GM19025 (cell line): ENCODE results near the gene SGPL1.
"Not testable (repeated sequence)": the region's sequence is repeated elsewhere in the genome, so short reads cannot be mapped to it uniquely, and the experiment has no call there.

Experiments
- ATAC-seq: cut with Tn5 transposase; IDR thresholded peaks from one replicate; pipeline ENCODE4 v1.9.1; 2021; ENCODE audit warnings: mild to moderate bottlenecking, low read depth, moderate library complexity; ENCODE audit not compliant: unreplicated experiment

The SGPL1 gene

DNA sequence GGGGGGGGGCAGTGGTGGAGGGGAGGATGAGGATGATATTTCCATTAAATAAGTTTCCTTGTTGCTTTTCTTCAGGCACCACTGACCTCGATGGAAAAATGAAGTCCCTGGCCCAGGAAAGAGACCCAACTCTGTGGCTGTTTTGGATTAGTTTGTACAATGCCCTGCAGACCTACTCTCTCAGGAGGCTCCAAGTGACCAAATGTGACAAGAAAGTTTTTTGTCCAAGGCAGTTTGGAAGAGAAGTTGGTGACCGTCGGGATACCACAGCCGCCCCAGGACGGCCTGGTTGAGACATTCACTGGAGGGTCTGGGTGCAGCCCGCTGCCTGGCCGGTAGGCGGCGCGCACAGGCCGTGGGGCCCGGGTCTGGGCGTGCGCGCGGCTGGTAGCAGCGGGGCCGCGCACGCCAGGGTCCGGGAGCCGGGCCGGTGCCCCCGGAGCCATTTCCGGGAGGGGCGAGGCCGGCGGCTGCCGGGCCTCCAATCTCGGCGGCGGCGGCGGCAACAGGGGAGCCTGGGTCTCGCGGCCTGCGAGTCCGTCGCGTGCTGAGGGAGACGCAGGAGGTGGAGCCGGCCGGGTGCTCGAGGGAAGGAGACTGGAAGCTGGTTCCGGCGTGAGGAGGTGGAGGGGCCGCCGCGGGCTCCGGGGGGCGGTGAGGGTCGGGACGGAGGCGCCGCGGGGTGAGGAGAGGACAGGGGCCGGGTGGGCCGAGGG, at the start of gene SGPL1:
TSS of gene SGPL1 (plus strand) at position 445 of the 716 bp plus-strand sequence. CDS start 906 bp downstream, outside the sequence.
- peak; percentile 88 for ATAC-seq

- not testable (repeated sequence) for ATAC-seq
Measured at GRCh38 chr10:70768026-70768685, 47.6 kb upstream of the SGPL1 start.

DNA sequence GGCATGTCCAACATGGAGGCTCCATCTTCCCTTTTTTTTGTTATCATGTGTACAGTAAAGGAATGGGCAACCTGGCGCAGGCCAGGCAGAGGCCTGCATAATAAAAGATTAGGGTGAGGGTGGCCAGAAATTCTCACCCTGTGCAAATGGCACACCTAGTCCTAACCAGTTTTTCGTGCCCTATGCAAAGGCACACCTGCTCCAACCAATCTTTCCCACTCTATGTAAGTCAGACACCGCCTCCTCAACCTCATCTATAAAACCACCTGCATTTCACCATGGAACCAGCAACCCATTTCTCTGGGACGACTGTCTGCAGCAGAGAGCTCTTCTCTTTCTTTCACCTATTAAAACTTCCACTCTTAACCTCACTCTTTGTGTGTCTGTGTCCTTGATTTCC, 46.6 kb upstream of the SGPL1 start:
- ATAC-seq = no peak

DNA sequence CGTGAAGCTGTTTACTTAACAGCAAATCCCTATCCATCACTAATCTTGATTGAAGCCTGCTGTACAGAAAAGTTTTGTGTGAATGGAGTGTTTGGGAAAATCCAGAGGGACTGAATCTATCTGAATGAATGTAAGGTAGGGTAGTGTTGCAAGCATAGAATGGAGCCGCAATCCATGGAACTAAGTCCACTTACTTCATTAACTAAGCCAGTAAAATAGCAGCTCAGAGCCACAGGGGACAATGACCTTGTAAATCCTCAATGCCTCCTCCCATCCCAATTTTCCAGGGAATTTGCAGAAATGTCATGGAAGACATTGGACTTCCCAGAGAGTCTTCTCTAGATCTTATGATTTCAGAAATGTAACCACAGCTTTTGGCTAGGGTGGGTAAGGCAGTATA, 45.7 kb upstream of the SGPL1 start:
- no peak for ATAC-seq

DNA sequence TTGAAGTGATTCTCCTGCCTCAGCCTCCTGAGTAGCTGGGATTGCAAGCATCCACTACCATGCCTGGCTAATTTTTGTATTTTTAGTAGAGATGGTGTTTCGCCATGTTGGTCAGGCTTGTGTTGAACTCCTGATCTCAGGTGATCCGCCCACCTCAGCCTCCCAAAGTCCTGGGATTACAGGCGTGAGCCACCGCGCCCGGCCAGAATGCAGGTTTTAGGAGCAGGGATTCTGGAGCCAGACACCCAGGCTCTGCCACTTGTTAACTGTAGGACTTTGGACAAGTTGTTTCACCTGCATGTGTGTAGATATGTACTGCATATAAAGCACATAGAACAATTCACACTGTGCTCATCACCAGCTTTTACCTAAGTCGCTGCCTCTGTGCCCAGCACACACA, 45.2 kb upstream of the SGPL1 start:
- ATAC-seq = not testable (repeated sequence)

DNA sequence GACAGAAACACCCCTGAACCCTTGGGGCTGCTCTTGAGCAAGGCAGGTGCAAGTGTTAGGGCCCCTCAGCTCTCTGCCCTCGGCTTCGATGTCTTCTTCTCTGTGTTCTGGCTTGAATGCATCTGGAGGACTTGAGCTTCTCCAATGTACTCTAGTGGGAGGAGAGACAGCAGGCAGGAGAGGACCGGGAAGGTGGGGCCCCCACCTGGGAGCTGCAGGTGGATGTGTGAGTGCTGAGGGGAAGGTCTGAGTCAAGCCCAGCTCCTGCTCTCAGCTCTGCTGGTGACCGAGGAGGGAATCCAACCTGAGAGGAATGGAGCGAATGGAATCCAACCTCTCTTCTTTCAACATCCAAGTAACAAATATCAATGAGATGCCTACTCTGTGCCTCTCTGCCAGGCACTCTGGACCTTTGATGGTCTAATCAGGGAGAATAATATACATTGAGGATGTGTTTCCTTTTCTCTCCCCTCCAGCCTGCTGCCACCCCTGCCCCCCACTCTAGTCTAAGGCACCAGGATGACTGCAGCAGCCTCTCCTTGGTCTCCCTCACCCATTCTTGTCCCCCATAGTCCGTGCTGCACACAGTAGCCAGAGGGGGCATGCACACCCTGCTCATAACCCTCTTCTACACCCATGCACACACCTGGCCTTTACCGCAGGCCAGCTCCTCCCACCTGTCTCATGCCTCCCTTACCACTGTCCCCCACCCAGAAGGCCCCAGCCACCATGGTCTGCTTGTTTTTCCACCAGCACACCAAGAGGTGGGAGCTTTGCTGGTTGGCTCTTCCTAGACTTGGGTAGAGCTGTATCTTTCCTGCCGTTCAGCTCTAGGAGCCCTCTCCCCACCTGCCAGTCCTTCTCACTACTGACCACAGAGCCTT, 44.2 kb upstream of the SGPL1 start:
- ATAC-seq = no peak

DNA sequence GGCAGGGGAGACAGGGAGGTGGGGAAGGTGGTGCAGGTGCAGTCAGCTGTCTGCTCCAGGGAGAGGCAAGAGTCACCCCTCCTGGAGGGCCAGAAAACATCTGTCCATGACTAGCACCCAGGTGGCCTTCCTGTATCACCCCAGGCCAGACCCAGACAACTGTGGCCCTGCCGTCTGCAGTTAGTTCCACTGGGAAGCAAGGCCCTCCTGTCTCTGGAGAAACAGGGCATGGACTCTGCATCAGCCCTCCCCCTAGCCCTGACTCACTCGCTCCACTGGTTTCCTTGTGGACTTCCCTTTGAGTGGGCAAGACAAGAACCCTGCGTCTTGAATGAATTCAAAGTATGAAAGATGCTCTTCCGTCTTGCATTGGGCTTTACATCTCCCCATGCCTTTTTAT, 43.1 kb upstream of the SGPL1 start:
- ATAC-seq = no peak

- ATAC-seq = no peak
Measured at GRCh38 chr10:70773461-70773860, 42.3 kb upstream of the SGPL1 start.

DNA sequence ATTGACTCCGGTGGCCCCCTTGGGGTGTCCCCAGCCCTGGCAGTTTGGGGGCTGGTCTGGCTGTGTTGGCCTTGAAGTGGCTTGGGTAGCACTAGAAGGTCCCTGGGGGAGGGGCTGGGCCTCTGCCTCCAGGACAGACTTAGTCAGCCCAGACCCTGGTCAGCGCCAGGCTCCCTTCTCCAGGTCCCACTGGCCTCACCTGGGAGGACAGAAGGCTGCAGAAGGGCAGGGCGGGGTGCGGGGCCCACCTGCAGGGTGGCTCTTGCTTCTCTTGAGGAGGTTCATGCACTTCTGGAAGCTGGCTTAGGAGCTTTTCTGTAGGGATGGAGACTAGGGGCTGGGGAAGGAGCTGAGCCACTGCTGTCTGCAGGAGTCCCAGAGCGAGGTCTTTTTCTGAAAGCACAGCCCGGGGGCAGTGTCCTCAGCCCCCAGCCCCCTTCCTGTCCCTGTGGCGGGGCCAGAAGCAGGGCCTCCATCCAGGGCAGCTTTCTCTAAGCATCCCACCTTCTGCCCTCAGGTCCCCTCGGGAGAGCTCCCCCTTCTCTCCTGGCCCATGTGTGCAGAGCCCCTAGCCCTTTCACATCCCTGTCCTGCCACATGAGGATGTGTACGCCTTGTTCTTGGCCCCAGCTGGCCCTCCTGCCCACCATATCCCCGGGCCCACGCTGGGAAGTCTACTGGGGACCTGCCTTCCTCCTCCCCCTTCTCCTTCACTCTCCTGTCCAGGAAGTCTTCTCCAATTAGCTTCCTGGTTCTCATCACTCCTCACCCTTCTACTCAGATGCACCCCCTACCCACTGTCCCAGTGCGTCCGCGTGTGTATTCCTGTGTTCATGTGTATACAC, 41.6 kb upstream of the SGPL1 start:
- ATAC-seq = no peak

DNA sequence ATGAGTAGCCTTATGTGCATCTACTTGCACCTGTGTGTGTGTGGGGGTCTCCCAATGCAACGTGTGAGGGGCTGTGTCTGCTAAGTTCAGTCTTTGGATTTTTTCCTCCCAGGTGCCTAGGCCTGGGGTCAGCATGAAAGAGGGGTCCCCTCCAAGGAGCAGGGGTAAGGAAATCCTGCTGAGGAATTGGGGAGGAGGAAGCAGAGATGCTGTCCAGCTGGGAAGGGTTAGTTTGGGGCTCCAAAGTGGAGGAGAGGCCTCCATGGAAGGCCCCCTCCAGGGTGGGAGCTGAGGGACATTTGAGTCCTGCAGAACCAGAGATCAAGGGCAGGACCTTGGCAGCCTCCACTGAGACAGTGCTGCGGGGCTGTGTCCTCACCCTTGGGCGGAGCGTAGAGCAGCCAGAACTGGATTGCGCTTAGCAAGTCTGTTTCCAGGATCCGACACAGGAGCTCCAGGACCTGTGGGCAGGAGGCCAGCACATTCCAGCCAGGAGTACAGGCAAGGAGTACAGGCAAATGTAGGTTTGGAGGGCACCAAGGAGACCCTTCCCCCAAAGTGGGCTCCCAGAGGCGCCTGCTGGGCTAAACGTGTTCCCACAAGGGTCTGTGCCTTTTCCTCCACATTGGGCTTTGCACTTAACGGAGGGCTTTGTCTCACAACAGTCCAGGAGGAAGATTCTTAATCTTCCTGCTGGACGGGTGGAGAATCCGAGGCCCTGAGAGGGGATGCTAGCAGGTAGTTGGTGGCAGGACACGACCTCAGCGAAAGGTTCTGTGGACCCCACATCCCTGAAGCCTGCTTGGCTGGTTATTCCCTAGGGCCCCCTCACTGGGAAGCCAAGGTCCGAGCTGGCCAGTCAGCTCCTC, 40.7 kb upstream of the SGPL1 start:
- ATAC-seq = no peak

DNA sequence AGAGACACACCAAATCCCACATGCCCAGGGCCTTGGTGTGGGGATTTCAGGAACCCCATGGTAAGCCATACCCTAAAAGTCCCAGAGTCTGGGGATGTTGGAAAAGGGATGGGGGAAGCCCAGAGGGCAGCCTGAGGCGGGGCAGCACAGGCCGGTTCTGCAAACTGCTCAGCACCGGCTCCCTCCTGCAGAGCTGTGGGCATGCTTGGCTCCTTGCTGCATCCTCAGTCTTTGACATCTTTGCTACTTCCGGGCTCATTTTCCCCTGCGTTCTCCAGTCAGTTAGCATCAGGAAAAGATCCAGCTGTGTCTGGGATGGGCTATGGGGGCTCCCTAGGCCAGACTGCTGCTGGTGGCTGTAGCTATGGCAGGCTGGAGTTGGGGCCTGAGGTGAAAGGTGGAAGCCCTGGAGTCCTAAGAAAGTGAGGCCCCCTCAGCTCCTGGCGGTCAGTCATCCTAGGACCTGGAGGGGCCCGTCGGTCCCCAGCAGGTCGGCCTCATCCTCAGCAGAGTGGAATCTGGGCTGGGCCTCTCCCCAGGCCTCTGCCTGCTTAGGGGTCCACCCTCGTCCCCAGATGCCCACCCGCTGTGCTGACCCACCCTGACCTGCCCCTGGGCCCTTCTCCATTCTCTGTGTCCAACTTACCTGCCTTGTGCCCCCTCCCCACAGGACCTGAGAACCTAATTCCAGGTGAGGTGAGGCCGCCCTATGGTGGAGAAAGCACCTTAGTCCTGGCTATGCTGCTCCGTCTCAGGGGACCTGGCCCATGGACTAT, 39.9 kb upstream of the SGPL1 start:
- no peak for ATAC-seq

- ATAC-seq = no peak
Measured at GRCh38 chr10:70776455-70777005, 39.2 kb upstream of the SGPL1 start.

DNA sequence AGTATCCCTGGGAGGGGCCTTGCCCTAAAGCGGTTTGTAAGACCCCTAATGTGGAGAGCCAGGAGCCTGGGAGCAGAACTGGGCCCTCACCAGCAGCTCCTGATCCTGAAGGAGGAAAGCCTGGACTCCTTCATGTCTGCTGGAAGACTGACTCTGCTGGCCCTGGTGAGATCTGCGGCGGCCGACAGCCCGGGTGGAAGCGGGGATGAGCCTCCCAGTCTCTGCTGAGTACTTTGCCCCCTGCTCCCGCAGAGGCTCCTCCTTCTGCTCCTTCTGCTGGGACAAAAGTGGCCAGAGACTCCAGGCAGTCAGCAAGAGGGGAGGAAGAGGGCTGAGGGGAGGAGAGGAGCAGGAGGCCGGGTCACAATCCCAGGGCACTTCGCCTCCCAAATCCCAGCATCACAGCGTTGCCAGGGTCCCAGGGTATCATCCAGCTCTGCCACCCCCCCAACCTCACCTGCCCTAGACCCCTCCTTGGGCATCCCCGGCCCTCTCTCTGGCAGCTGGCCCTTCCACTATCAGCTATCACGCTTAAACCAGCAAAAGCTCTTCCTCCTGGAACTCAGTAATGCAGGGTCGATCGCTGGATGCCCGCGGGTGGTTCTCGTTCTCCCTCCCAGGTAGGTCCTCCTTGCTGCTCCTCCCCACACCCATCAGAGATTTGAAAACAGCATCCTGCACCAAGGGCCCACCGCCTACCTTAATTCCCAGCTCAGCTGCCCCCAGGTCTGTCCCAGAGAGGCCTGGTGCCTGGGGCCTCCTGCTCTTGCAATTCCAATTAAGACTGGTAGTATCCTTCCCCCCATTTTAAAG, 38.5 kb upstream of the SGPL1 start:
- ATAC-seq = no peak

GRCh38 chr10:70778267-70778924, 37.4 kb upstream of the SGPL1 start:
- no peak for ATAC-seq

- no peak for ATAC-seq
Measured at GRCh38 chr10:70779088-70779487, 36.7 kb upstream of the SGPL1 start.

- no peak for ATAC-seq
Measured at GRCh38 chr10:70779511-70780369, 36.0 kb upstream of the SGPL1 start.
